ENCODE measurements around the gene DMRT2.

DNA sequence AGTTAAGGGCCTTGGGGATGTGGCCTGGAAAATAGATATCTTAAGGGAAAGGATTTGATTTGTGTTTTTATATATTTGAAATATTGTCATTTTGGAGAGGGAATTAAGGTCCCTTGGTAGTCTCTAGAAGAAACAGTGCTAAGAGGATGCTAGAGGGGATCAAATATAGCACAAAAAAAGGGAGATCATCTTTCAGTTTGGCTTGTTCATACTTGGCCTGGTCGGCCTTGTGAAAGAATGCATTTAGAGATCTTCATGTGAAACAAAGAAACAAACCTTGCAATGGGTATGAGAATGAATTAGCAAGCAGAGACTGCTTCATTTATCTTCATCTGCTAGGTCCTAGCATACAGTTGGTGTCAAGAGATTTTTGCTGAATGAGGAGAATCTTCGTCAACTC is 15.0 kb downstream of the DMRT2 start:
- TF ChIP-seq, protein P1, sequence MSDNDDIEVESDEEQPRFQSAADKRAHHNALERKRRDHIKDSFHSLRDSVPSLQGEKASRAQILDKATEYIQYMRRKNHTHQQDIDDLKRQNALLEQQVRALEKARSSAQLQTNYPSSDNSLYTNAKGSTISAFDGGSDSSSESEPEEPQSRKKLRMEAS (IDR thresholded peaks at IDR 0.05) = no peak
- TF ChIP-seq, protein P2, sequence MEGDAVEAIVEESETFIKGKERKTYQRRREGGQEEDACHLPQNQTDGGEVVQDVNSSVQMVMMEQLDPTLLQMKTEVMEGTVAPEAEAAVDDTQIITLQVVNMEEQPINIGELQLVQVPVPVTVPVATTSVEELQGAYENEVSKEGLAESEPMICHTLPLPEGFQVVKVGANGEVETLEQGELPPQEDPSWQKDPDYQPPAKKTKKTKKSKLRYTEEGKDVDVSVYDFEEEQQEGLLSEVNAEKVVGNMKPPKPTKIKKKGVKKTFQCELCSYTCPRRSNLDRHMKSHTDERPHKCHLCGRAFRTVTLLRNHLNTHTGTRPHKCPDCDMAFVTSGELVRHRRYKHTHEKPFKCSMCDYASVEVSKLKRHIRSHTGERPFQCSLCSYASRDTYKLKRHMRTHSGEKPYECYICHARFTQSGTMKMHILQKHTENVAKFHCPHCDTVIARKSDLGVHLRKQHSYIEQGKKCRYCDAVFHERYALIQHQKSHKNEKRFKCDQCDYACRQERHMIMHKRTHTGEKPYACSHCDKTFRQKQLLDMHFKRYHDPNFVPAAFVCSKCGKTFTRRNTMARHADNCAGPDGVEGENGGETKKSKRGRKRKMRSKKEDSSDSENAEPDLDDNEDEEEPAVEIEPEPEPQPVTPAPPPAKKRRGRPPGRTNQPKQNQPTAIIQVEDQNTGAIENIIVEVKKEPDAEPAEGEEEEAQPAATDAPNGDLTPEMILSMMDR (IDR thresholded peaks at IDR 0.05; ENCODE audit: low read depth, low read length, missing input control) = no peak
- TF ChIP-seq HNF4G (IDR thresholded peaks at IDR 0.05) (no peak), EGR1 (IDR thresholded peaks at IDR 0.05; ENCODE audit: low read depth in 2 of 2) (no peak), RAD21 (IDR thresholded peaks at IDR 0.05) (no peak), NR2F2 (IDR thresholded peaks at IDR 0.05) (no peak), JUND (IDR thresholded peaks at IDR 0.05) (no peak), GABPA (IDR thresholded peaks at IDR 0.05 in 1 of 2, conservative IDR thresholded peaks at IDR 0.05 in 1 of 2) (no peak), SP1 (IDR thresholded peaks at IDR 0.05) (no peak), YY1 (IDR thresholded peaks at IDR 0.05) (no peak), TAF1 (conservative IDR thresholded peaks at IDR 0.05) (no peak)
- TF ChIP-seq, protein P3, sequence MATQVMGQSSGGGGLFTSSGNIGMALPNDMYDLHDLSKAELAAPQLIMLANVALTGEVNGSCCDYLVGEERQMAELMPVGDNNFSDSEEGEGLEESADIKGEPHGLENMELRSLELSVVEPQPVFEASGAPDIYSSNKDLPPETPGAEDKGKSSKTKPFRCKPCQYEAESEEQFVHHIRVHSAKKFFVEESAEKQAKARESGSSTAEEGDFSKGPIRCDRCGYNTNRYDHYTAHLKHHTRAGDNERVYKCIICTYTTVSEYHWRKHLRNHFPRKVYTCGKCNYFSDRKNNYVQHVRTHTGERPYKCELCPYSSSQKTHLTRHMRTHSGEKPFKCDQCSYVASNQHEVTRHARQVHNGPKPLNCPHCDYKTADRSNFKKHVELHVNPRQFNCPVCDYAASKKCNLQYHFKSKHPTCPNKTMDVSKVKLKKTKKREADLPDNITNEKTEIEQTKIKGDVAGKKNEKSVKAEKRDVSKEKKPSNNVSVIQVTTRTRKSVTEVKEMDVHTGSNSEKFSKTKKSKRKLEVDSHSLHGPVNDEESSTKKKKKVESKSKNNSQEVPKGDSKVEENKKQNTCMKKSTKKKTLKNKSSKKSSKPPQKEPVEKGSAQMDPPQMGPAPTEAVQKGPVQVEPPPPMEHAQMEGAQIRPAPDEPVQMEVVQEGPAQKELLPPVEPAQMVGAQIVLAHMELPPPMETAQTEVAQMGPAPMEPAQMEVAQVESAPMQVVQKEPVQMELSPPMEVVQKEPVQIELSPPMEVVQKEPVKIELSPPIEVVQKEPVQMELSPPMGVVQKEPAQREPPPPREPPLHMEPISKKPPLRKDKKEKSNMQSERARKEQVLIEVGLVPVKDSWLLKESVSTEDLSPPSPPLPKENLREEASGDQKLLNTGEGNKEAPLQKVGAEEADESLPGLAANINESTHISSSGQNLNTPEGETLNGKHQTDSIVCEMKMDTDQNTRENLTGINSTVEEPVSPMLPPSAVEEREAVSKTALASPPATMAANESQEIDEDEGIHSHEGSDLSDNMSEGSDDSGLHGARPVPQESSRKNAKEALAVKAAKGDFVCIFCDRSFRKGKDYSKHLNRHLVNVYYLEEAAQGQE (IDR thresholded peaks at IDR 0.05) = no peak
- TF ChIP-seq, protein P4, sequence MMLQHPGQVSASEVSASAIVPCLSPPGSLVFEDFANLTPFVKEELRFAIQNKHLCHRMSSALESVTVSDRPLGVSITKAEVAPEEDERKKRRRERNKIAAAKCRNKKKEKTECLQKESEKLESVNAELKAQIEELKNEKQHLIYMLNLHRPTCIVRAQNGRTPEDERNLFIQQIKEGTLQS (IDR thresholded peaks at IDR 0.05) = no peak
- TF ChIP-seq, protein P5, sequence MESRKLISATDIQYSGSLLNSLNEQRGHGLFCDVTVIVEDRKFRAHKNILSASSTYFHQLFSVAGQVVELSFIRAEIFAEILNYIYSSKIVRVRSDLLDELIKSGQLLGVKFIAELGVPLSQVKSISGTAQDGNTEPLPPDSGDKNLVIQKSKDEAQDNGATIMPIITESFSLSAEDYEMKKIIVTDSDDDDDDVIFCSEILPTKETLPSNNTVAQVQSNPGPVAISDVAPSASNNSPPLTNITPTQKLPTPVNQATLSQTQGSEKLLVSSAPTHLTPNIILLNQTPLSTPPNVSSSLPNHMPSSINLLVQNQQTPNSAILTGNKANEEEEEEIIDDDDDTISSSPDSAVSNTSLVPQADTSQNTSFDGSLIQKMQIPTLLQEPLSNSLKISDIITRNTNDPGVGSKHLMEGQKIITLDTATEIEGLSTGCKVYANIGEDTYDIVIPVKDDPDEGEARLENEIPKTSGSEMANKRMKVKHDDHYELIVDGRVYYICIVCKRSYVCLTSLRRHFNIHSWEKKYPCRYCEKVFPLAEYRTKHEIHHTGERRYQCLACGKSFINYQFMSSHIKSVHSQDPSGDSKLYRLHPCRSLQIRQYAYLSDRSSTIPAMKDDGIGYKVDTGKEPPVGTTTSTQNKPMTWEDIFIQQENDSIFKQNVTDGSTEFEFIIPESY (IDR thresholded peaks at IDR 0.05) = no peak
